HT-29 (cell line): ENCODE results near the gene KLHL28. TPM values are rescaled to one million over a fixed set of nuclear protein-coding genes. Genes with fewer than 3 reads are reported as not detected.

Experiments
- DNase-seq: peaks from one replicate; pipeline ENCODE4 v3.0.0-alpha.2; 2015; ENCODE audit warnings: low spot score
- total RNA-seq: library from RNA; depleted of rRNA; stranded (reverse); fragments of >200 nt; shearing (Covaris generic); gene quantifications from 2 replicates; pipeline ENCODE4 v1.2.3, GENCODE V29; 2014

The KLHL28 gene
- total RNA-seq, 1 experiment from 2014 or later = 1.8 TPM

DNA sequence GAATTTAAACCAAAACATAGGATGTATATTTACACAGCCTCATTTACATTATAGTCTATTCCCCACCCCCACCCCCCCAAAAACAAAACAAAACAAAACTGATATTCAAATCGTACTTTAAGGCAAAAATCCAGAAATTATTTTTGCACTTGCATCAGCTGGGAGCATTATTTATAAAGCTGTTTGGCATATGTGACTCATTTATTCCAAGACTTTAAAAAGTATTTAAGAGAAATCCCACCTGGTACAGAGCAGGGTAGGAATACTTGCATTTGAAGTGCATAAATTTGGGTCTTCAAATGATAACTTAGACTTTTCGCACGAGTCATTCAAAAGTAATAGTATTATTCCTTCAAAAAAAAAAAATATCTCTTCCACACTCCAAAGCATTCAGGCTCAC lies 1.1 kb downstream of the KLHL28 start:
- DNase-seq = no peak

DNA sequence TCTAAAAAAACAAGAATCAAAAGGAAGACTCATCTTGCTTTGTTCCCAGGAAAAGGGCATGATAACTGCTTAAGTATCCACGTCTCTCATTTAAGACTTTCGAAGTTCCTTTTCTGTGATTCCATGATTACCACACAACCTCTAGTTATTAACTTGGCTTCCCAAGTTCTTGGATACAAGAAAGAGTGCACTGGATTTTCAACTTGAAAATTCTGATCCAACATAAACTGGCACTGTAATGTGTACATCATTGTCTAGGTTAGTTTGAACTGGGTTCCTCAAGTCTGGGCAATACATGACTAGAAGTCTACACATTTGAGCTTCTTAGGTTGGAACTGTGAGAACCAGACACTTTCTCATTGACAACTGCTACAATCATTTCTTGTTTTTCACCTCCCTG lies 1.6 kb downstream of the KLHL28 start:
- DNase-seq = peak; percentile 22

DNA sequence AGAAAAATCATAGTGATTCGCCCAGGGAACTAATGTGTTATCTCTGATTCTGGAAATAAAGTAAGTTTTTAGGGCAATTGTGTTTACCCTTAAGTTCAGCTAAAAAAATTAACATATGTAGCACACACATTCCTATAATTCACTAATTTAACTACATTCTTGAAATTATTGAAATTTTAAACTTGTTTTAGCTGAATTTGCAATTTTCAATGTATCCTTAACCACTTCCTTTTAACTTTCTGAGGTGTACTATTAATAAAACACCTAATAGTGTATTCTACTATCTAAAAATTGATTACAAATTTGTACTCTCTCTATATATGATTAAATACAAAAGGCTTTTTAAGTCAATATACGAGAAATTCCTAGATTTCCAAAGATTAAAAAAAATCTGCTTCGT lies 2.2 kb downstream of the KLHL28 start:
- DNase-seq = no peak

DNA sequence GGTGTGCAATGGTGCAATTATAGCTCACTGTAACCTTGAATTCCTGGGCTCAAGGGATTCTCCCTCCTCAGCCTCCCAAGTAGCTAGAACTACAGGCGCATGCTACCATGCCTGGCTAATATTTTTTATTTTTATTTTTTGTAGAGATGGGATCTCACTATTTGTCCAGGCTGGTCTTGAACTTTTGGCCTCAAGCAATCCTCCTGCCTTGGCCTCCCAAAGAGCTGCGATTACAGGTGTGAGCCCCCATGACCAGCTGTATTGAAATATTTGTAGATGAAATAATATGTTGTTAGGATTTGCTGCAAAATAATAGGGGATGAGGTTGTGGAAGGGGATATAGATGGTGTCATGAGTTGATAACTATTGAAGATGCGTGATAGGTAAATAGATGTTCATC lies 4.9 kb downstream of the KLHL28 start:
- no peak for DNase-seq

DNA sequence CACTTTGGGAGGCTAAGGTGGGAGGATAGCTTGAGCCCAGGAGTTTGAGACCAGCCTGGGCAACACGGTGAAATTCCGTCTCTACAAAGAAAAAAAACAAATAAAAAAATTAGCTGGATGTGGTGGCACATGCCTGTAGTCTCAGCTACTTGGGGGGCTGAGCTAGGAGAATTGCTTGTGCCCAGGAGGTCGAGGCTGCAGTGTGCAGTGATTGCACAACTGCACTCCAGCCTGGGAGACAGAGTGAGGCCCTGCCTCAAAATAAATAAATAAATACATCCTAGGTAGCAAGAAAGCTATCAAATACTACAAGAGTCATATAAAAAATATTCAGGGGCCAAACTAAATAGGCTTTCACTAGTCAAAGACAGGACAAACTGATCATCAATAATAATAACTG lies 6.2 kb downstream of the KLHL28 start:
- DNase-seq = no peak

DNA sequence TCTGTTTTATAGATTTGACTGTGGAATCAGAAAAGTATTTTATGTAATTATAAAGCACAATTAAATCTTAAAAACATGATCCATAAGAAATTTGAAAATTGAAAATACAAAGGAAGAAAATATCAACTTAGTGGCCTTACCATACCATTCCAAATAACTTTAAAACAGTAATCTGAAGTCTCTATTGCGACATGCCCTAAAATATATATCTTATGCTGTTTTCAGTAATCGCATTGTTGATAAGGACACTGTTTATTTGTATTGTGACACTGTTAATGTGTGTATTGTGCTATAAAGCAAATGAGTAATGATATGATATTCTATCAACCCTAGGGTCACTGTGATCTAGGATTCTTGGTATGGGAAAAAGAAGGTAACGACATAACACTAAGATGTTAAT lies 7.0 kb downstream of the KLHL28 start:
- DNase-seq = no peak

DNA sequence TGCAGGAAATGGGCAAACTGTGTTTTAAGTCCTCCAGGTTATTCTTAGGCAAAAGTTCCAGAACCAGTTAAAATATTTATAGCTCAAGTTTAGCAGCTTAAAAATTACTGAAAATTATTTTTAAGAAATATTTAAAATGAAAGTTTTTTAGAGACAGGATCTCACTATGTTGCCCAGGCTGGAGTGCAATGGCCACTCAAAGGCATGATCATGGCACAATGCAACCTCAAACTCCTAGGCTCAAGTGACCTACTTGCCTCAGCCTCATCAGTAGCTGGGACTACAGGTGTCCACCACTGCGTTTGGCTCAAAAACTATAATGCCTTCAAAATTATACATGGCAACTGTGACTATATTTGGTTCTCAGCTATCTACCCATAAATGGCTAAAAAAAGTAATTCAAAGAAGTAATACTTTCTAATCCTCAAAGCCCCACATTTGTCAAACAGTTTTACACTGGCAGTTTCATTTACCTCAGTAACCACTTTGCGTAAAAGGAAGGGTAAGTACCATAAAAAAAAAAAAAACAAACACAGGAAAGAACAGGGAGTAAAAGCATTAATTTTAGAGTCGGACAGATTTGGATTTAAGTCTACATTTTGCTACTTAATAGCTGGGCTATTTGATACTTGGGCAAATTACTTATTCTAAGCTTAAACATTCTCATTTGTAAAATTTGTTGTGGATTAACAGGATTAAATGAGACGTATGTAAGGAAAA lies 9.2 kb downstream of the KLHL28 start:
- DNase-seq = no peak

DNA sequence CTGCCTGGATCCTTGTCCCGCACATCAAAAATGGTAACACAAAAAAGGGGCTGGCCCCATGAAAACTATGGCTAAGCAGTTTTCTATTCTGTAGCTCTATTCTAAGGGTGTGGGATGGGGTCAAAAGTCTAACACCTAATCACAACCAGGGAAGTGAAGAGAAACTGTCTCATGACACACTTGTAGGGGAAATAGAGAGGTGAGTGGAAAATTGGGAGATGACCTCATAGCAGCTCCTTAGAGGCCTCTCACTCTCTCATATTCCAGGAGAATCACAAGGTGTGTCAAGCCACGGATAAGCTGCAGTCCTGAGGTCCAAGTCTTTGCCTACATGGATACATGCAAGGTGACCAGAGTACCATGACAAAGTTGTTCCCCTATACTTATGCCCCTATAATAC lies 10.7 kb downstream of the KLHL28 start:
- DNase-seq = no peak

DNA sequence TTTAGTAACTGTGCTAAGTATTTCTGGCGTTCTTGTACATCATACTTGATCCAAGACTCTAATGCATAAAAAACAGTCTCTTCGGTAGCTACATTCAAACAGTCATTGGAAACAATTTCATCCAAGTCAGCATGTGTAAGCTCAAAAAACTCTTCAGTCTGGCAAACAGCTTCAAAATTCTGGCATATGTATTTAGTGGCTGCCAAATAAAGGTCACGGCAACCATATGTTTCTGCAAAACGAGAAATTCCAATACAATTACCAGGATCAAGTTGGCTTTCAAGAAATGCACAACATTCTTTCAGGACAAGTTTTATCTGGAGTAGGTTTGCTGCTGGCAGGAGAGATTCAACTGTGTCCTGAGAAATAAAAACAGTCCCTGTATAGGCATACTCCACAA lies 16.5 kb downstream of the KLHL28 start:
- no peak for DNase-seq

DNA sequence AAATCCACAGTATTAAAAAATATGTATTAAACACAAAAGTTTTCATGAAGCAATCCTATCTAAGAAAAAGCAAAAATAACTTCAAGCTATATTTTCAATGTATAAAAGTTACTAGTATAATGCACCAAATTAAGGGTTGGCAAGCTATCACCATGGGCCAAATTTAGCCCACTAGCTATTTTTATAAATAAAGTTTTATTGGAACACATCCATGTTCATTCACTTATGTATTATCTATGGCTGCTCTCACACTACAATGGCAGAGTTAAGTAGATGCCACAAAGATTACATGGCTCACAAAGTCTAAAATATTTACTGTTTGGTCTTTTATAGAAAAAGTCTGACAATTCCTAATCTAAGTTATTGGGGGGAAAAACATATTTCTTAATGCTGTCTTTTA lies 17.6 kb downstream of the KLHL28 start:
- no peak for DNase-seq

DNA sequence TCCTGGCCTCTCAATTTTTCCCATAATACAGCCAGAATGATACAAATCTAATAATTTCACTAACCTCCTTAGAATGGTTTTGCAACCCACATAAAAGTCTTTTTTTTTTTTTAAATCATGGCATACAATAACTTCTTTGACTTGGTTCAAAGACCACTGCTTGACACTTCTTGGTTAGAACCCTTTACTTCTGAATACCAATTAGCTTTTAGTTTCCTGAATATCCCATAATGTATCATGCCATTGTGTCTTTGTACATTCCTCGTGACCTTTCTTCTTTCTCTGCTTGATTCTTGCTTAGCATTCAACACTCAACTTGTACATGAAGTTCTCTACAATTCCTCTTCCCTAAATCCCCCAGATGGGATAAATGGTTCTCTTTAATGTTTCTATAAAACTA lies 19.3 kb downstream of the KLHL28 start:
- DNase-seq = no peak

DNA sequence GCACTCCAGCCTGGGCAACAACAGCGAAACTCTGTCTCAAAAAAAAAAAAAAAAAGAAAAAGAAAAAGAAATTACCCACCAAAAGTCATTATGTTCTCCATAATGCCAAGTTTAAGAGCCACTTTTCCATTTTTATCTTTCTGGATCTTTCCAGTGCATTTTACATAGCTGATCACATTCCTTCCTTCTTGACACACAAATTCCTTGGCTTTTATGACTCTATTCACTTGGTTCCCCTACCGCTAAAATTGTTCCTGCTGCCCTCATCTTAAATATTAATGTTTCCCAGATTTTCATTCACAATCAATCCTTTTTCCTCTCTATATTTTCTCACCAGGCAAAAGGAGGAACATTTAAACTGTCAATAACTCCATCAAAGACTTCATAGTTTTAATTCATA lies 20.2 kb downstream of the KLHL28 start:
- DNase-seq = no peak

DNA sequence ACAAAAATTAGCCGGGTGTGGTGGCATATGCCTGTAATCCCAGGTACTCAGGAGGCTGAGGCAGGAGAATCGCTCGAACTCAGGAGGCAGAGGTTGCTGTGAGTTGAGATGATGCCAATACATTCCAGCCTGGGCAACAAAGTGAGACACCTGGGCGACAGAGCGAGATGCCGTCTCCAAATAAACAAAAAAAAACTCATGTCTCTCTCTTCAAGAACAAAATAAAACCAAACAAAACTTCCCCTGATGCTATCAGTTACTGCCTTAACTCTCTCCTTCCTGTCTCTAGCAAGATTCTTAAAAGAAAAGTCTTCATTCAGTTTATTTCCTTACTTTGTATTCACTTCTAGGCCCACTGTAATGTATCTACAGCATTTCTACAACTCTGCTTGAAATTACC lies 20.8 kb downstream of the KLHL28 start:
- DNase-seq = no peak

DNA sequence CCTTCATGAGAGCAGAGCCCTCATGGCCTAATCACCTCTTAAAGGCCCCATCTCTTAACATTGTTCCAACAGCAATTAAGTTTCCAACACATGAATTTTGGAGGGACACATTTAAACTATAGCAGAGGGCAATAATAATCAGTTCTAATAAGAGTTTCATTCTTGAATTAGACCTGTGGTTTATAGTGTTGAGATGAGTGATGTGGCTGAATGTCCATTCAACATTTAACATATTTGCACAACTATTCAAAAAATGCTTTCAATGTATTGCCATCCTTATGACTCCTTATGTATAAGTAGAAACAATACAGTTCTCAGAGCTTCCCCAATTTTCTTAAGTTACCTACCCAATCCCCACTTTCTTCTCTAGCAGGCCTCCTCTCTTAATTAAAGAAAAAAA lies 21.5 kb downstream of the KLHL28 start:
- DNase-seq = no peak

DNA sequence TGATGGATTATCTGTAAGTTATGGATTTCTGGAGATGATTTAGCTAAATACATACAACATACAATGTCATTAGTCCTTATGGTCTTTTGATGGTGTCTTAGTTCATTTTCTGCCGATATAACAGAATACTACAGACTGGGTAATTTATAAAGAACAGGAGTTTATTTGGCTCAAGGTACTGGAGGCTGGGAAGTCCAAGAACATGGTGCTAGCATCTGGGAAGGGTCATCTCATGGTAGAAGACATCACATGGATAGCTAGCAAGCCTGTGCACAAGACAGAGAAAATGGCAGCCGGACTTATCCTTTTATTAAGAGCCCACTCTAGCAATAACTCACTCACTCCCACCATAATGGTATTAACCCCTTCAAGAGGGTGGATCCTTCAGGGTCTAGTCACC lies 24.2 kb downstream of the KLHL28 start:
- DNase-seq = no peak

DNA sequence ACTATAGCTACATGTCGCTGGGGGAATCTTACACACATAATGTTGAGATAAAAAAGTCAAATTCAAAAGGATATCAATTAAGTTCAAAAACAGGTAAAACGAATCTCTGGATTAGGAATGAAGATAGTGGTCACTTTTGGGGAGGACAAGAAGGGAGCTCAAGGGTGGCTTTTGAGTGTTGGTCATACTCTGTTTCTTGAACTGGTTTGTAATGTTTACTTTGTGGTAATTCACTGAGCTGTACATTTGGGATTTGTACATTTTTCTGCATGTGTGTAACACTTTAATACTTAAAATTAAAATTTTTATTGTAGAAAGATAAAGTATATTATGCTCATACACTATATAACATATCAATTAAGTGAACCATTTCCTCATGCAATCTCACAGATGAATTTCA lies 26.6 kb downstream of the KLHL28 start:
- DNase-seq = no peak

DNA sequence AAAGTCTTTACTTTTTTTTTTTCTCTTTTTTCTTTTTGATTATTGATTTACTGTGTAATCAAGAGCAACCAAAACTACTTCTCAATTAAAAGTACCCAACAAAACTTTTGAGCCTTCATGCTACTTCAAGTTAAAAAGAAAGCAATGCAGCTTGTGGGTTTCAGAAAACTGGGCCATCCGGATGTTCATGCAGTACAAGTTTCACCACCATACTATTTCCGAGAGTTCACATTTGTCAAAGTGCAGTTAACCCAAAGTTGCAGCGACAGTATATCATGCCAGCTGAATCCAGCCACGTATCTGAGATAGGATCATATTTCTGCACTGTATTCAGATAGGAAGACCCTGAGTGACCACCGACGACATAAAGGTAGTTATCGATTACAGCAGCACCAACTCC lies 33.0 kb downstream of the KLHL28 start:
- no peak for DNase-seq

DNA sequence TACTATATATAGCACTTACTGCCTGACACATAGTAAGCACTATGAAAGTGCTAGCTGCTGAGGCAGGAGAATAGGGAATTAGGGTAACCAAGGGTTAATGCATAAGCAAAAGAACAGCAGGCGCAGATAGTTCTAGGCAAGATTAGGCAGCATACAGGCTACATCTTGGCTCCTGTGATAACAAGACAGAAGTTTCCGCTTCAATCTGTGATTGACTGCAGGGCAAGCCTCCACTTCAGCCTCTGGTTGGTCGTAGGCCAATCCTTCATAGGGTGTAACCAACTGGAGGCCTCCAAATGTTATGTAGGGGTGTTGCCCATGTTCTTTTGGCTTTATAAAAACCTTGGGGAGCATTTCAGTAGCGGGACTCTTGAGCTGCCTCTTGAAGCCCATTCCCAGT lies 46.9 kb downstream of the KLHL28 start:
- DNase-seq = no peak

DNA sequence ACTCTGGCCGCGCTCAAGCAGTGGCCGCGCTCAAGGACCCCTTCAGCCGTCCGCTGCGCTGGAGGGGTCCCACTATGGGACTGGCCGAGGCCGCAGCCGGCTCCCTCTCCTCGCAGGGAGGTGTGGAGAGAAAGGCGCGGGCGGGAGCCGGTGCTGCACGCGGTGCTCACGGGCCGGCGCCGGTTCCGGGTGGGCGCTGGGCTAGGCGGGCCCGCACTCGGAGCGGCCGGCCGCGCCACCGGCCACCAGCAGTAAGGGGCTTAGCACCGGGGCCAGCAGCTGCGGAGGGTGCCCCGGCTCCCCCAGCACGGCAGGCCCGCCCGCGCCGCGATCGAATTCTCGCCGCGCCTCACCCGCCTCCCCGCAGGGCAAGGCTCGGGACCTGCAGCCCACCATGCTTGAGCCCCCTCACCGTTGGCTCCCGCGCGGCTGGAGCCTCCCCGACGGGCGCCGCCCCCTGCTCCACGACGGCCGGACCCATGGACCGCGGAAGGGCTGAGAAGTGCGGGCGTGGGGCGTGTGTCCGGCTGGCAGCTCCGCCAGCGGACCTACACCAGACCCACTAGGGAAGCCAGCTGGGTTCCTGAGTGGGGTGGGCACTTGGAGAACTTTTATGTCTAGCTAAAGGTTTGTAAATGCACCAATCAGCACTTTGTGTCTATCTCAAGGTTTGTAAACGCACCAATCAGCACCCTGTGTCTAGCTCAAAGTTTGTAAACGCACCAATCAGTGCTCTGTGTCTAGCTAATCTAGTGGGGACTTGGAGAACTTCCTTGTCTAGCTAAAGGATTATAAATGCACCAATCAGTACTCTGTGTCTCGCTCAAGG lies 49.5 kb downstream of the KLHL28 start:
- no peak for DNase-seq

DNA sequence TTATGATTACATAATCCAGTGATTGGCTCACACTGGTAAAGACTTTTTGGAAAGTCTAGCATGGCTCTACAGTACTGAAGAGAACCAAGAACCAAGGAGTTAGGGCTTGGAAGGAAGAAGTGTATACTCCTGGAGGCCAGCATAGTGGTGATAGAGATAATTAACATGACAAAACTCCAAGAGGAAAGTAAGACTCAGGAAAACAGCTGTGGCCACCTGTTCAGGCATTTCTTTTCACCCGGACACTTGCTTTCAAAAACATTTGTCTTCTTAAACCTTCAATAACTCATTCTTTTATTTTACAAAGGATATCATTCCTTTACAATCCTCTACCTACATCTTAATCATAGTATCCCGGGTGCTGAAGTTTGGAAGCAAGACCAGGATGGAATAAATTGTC lies 50.9 kb downstream of the KLHL28 start:
- no peak for DNase-seq

DNA sequence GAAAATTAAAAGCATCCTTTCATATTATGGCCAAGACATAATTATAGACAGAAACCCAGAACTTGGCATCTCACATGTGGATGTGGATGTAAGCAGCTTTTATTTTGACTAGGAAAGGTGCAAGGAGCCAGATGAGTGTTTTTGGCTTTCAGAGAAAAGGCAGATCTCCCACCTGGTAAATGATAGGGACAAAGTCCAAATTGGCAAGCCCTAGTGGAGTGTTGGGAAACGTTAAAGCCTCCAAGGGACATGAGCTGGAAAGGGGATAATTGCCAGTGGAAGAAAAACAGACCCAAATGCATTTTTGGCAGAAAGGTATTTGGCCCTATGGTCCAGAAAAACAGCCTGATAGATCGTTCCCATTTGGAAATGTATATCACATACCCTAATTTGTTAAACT lies 60.1 kb downstream of the KLHL28 start:
- DNase-seq = no peak

DNA sequence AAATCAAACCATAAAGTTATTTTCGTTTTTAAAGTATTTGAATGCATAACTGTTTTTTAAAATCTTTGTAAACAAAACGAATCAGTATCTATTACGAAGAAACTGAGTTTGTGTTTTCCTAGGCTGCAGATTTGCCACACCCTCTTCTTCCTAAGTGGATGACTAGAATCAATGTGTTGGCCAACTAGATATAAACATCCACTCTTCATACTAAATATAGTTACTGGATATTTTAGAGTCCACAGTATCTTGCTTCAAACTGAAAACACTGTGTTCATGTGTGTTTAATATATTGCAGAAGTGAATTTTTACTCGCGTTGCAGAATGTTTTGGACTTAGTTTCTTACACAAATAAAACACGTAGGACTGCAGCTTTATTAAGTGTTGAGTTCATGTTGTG lies 63.2 kb downstream of the KLHL28 start:
- DNase-seq = no peak

DNA sequence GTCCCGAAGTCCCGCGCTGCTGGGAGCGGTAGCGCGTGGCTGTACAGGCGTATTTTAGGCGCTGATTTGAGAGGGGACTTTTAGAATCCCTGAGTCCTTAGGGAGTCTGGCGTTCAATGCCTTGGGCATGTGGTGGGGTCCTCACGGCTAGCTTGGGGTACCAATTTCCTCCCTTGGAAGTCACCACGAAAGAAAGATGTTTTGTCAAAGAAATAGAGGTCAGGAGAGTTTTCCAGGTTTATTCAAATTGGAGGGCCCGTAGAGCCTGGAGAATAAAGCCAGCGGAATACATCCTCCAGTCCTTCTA lies 63.9 kb downstream of the KLHL28 start:
- no peak for DNase-seq
